ENCODE measurements around the gene NDRG3.

NDRG3 gene

DNA sequence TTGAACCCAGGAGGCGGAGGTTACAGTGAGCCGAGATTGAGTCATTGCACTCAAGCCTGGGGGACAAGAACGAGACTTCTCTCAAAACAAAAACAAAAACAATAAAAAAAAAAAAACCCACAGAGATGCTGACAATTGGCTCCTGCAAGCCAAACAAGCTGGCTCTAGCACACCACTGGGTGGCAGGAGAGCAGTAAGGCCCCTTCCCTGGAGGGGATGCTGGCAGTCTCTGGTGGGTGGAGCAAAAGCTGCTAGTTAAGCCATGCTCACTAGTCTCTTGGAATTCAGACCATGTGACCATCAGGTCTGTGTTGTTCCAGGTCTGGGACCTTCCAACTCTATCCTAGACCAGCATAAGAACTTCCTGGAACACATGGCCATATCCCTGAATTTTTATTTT is 46.5 kb upstream of the NDRG3 start:
- no peaks in the 10 kb centered on the region for H3K27me3 ChIP-seq (ENCODE audit: insufficient read depth, low read length)
- H2AFZ ChIP-seq (ENCODE audit: low read length) = no peak overlapping the region
- peaks cover 3% of the 10 kb centered on the region for H3K4me1 ChIP-seq (ENCODE audit: insufficient read depth, low read length, severe bottlenecking)
- no peaks in the 10 kb centered on the region for H3K79me2 ChIP-seq (ENCODE audit: insufficient read depth, low read length)
- no peaks in the 10 kb centered on the region for H3F3A ChIP-seq (ENCODE audit: insufficient read depth, low read length)
- no peak overlapping the region for H3K9ac ChIP-seq (ENCODE audit: low read length)
- H3K4me2 ChIP-seq (ENCODE audit: low read length) = no peak overlapping the region
- H4K20me1 ChIP-seq (ENCODE audit: insufficient read depth, low read length) = no peaks in the 10 kb centered on the region
- no peak overlapping the region for H3K27ac ChIP-seq (ENCODE audit: low read depth, low read length, poor library complexity, severe bottlenecking)
- TF ChIP-seq CTCF (IDR thresholded peaks at IDR 0.05; ENCODE audit: low read length) (peak; percentile 65), EZH2 (IDR thresholded peaks at IDR 0.05; ENCODE audit: borderline replicate concordance, low read length) (no peak)
- H3K4me3 ChIP-seq (ENCODE audit: low read depth, low read length, poor library complexity, severe bottlenecking) = no peak overlapping the region
- H3K9me3 ChIP-seq (ENCODE audit: low read length) = no peaks in the 10 kb centered on the region
- peaks cover 27% of the 10 kb centered on the region; the same call in 1 of the 2 replicates for H3K36me3 ChIP-seq (ENCODE audit: insufficient read depth, low read length)
- H3K9me2 ChIP-seq (ENCODE audit: low read depth, low read length) = no peaks in the 10 kb centered on the region

- Histone ChIP-seq H3K4me2 (ENCODE audit: low read length) (no peak overlapping the region), H3K36me3 (ENCODE audit: insufficient read depth, low read length) (peaks cover 22% of the 10 kb centered on the region; the same call in 1 of the 2 replicates), H3K79me2 (ENCODE audit: insufficient read depth, low read length) (no peaks in the 10 kb centered on the region), H3K27ac (ENCODE audit: low read depth, low read length, poor library complexity, severe bottlenecking) (no peak overlapping the region), H3K27me3 (ENCODE audit: insufficient read depth, low read length) (no peaks in the 10 kb centered on the region), H3K9ac (ENCODE audit: low read length) (no peak overlapping the region), H3K4me3 (ENCODE audit: low read depth, low read length, poor library complexity, severe bottlenecking) (no peak overlapping the region), H3K9me3 (ENCODE audit: low read length) (no peaks in the 10 kb centered on the region), H2AFZ (ENCODE audit: low read length) (no peak overlapping the region), H4K20me1 (ENCODE audit: insufficient read depth, low read length) (no peaks in the 10 kb centered on the region), H3K4me1 (ENCODE audit: insufficient read depth, low read length, severe bottlenecking) (peaks cover 3% of the 10 kb centered on the region), H3K9me2 (ENCODE audit: low read depth, low read length) (no peaks in the 10 kb centered on the region), H3F3A (ENCODE audit: insufficient read depth, low read length) (no peaks in the 10 kb centered on the region)
- TF ChIP-seq EZH2 (IDR thresholded peaks at IDR 0.05; ENCODE audit: borderline replicate concordance, low read length) (no peak), CTCF (IDR thresholded peaks at IDR 0.05; ENCODE audit: low read length) (no peak)
Measured at GRCh38 chr20:36791862-36792261, 46.0 kb upstream of the NDRG3 start.

GRCh38 chr20:36786663-36787062 is 40.8 kb upstream of the NDRG3 start:
- TF ChIP-seq CTCF (IDR thresholded peaks at IDR 0.05; ENCODE audit: low read length) = no peak
- TF ChIP-seq EZH2 (IDR thresholded peaks at IDR 0.05; ENCODE audit: borderline replicate concordance, low read length) = no peak
- H3K4me2 ChIP-seq (ENCODE audit: low read length) = no peak overlapping the region
- no peaks in the 10 kb centered on the region for H3K4me1 ChIP-seq (ENCODE audit: insufficient read depth, low read length, severe bottlenecking)
- H3K79me2 ChIP-seq (ENCODE audit: insufficient read depth, low read length) = no peaks in the 10 kb centered on the region
- no peaks in the 10 kb centered on the region for H3K9me2 ChIP-seq (ENCODE audit: low read depth, low read length)
- no peaks in the 10 kb centered on the region for H3F3A ChIP-seq (ENCODE audit: insufficient read depth, low read length)
- no peaks in the 10 kb centered on the region for H3K27me3 ChIP-seq (ENCODE audit: insufficient read depth, low read length)
- no peak overlapping the region for H3K27ac ChIP-seq (ENCODE audit: low read depth, low read length, poor library complexity, severe bottlenecking)
- H3K9me3 ChIP-seq (ENCODE audit: low read length) = no peaks in the 10 kb centered on the region
- no peak overlapping the region for H3K4me3 ChIP-seq (ENCODE audit: low read depth, low read length, poor library complexity, severe bottlenecking)
- no peak overlapping the region for H3K9ac ChIP-seq (ENCODE audit: low read length)
- H3K36me3 ChIP-seq (ENCODE audit: insufficient read depth, low read length) = peaks cover 16% of the 10 kb centered on the region; the same call in 1 of the 2 replicates
- H4K20me1 ChIP-seq (ENCODE audit: insufficient read depth, low read length) = no peaks in the 10 kb centered on the region
- no peak overlapping the region for H2AFZ ChIP-seq (ENCODE audit: low read length)

Data from OCI-LY1 (cell line).